ENCODE measurements around the gene PDE1C.

PDE1C gene

DNA sequence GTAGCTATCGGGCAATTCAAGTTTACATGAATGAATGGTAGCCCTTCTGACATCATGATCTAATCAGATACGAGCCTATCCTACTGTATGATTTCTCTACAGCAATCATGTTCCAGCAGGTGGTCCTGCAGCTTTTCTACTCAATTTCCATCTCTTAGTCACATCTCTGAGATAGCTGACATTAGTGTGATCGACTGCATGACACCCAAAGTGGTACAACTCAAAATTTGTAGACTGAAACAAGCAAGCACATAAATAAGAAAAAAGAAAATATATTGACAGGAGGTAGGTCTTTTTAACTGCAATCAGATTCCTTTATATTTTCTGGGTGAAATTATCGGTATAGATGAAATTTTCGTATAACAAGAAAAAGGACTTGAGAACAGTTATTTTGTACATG is 251.2 kb downstream of the PDE1C start:
- no peak for DNase-seq

- DNase-seq, result no peak
These were observed 253.4 kb downstream of the PDE1C start for GRCh38 chr7:31816810-31817209.

GRCh38 chr7:31815796-31816195 is 254.4 kb downstream of the PDE1C start:
- no peak for DNase-seq

DNA sequence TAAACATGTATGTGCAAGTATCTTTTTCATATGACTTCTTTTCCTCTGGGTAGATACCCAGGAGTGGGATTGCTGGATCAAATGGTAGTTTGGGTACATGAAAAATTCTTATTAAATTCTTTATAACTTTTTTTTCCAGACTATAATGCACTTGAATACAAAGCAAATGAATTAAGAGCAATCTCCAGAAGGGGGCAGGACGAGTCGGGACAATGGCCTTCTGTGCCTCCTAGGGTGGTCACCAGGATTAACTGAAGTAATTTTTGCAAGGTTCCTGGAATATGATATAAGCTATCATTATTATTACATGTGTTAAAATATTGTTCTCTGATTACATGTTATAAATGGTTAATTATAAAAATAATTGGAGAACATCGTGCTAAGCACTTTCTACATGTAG is 256.0 kb downstream of the PDE1C start:
- DNase-seq, result no peak

GRCh38 chr7:31811650-31812461 is 258.4 kb downstream of the PDE1C start:
- peak; percentile 98 for DNase-seq

DNA sequence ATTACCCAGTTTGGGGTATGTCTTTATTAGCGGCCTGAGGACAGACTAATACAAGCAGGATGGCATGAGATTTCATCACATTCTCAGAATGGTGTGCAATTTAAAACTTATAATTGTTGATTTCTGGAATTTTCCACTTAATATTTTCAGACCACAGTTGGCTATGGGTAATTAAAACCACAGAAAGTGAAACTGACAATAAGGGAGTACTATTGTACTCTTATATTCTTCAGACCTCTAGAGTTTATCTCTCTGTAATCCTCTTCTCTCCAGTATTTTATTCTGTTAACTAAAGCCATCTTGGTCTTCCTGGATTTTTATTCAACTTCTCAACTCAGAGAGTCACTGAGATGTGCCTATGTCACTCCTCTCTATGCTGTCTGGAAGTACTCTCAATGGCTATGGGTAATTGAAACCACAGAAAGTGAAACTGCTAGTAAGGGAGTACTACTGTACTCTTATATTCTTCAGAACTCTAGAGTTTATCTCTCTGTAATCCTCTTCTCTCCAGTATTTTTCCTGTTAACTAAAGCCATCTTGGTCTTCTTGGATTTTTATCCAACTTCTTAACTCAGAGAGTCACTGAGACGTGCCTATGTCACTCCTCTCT is 264.9 kb downstream of the PDE1C start:
- peak; percentile 47 for DNase-seq

DNA sequence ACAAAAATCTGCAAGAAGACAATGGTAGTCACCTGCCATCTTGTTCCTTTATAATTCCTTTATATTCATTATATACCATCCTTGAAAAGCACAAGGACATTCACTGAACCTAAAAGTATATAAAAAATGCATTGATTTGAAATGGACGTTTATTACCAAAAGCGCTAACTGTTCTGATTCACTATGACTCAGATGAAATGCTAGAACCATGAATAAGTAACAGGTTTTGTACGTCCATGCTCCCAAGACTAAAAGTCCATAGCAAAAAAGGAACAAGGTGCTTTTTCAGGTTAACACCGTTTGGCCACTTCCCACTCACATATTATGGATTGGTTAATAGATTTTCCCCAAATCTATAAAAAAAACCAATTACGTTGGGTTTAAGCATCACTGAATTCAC is 273.8 kb downstream of the PDE1C start:
- DNase-seq, result no peak

GRCh38 chr7:31794851-31795344 is 275.3 kb downstream of the PDE1C start:
- no peak for DNase-seq

DNA sequence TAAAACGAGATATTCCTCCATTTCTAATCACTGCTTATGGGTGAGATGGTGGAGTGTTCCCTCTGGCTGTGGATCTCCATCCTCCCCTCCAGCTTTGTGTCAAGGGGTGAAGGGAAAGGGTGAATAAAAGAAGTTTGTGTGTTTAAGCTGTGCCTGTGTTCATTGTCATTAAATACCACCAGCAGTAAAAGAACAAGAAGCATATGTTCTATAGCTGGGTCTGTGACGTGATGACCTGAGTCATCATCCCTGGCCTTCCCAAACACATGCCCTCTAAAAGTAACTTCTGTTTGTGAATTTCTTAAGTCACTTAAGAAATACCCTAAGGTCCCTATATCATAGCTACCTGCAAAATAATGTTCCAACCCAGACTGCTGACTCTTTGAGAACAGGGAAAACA is 278.3 kb downstream of the PDE1C start:
- no peak for DNase-seq

- DNase-seq, result no peak
These were observed 281.1 kb downstream of the PDE1C start for GRCh38 chr7:31788883-31789680.

DNA sequence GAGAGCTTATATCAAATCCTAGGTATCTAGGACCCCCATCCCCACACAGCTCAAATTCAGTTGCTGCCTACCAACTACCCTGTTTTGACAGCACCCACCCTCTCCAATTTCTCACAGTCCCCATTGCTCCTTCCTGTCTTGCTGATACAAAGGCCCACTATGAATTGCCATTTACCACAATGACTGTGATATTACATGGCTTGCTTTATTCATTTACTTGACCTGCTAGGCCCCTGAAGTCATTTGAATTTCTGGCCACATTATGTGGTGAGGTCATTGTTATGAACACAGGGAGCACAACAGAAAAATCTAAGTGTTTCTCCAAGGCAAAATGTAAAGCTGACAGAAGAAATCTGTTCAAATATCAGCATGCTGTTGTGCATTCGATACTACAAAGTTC is 281.8 kb downstream of the PDE1C start:
- DNase-seq, result no peak

GRCh38 chr7:31786326-31786725 is 283.9 kb downstream of the PDE1C start:
- DNase-seq, result no peak

- no peak for DNase-seq
These were observed 285.1 kb downstream of the PDE1C start for GRCh38 chr7:31785101-31785500.

DNA sequence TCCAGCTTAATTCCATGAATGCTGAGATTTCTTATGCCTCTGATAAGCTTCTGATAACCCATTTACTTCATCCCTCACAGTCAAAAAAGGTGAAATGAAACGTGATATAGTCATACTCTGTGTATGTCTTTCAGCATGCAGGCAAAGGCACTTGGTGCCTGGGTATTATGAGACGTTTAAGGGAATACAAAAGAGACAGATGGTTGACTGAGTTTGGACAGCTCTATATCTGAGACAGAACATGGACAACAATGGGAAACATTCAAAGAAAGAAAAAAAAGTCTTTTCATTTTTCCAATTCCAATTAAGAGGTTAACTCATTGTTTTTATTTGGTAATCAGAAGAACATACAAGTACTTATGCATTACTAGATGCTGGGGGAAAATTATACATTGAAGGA is 287.0 kb downstream of the PDE1C start:
- DNase-seq, result no peak

- peak; percentile 67 for DNase-seq
These were observed 287.7 kb downstream of the PDE1C start for GRCh38 chr7:31782411-31782991.

DNA sequence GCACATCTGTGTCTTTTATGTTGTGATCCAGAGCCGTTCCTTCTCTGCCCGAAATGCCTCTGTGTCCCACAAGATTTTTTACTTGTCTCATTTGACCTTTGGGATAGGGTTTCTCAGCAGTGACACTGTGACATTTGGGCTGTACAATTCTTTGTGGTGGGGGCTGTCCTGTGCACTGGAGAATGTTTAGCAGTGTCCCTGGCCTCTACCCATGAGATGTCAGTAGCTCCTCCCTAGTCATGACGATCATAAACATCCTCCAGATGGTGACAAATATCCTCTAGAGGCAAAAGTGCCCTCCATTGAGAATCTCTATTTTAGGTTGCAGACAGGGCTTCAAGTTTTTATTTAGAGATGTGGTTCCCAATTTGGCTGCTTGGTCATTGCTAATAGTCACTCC is 291.9 kb downstream of the PDE1C start:
- no peak for DNase-seq

GRCh38 chr7:31776616-31777015 is 293.6 kb downstream of the PDE1C start:
- DNase-seq, result no peak

GRCh38 chr7:31775556-31775955 is 294.7 kb downstream of the PDE1C start:
- no peak for DNase-seq

GRCh38 chr7:31772211-31772610 is 298.0 kb downstream of the PDE1C start:
- no peak for DNase-seq

GRCh38 chr7:31767686-31768358 is 302.4 kb downstream of the PDE1C start:
- DNase-seq, result no peak

- no peak for DNase-seq
These were observed 305.7 kb downstream of the PDE1C start for GRCh38 chr7:31764462-31764861.

DNA sequence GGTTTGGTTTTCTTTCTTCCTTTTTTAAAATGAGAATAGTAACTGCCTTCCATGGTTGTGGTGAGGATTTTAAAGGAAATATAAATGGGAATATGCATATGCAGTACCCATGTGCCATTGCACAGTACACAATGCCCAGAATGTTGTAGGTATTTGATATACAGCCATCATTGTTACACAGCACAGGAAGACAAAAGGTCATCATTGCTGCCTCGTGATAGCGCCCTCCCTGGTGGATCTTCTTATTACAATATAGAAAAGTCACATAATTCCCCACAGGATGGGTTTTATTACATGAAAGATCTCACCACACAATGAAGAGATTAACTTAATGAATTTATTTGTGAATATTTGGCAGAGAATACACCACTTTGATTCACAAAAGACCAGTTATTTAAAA is 306.7 kb downstream of the PDE1C start:
- DNase-seq, result no peak

DNA sequence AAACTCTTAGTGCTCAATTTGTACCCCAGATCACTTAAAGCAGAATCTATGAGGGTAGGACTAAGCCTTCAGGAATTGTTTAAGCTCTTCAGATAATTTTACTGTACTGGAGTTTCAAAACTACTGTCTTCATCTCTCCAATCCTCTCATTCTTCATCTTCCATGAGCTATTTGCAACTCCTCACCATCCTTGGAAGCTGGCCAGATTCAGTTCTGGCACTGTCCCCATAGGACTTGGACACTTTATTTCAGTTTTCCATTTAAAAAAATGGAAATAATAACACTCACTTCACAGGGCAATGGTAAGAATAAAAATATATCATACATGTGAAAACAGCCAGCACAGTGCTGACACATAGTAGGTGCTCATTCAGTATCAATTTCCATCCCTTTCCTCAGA is 308.6 kb downstream of the PDE1C start:
- no peak for DNase-seq

Measured in inflammatory macrophage treated with lipopolysaccharide for 4 hours (primary cell).